Measurements from ENCODE around the gene PPARG.

The PPARG gene

DNA sequence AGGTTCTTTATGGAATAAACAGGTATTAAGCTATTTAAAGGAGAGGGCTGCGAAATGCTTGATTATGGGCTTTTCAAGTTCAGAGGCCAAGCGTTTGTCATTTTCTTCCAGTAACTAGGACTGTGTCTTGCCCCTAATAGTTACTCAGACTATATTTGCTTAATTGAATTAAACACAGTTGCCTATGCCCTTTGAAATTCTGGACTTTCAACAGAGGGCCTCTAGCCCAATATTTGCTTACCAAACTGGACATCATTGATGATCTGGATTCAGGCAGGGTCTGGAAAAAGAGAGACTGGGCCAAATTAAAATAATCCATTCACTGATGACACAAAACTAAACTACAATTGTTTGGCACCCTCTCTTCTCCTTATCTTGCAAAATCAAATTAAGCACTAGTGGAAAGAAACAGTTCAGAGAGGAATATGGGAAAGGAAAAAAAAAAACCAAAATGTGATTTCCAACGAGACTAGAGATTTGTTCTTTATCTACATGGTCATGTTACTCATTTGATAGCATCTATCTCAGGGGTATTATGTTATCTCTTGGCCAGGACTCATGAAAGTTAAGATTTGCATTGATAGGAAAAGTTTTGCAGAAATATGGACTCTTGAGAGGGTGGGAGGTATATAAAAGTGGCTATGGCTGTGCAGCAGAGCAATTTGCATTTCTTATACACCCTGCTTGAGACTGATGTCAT lies 120.3 kb downstream of the PPARG start:
- POLR2A ChIA-PET = no interaction called here
- DNase-seq (ENCODE audit: extremely low spot score) = no peak
- no peak for TF ChIP-seq TARDBP (IDR thresholded peaks at IDR 0.05)
- TF ChIP-seq ZNF384 (IDR thresholded peaks at IDR 0.05) = no peak
- TF ChIP-seq L3MBTL2 (conservative IDR thresholded peaks at IDR 0.05) = no peak
- no peak for TF ChIP-seq ELF4 (IDR thresholded peaks at IDR 0.05)
- TF ChIP-seq NFRKB (IDR thresholded peaks at IDR 0.05) = no peak
- TF ChIP-seq FOXM1 (IDR thresholded peaks at IDR 0.05; ENCODE audit: borderline replicate concordance) = no peak
- no peak for TF ChIP-seq FOXK2 (IDR thresholded peaks at IDR 0.05)
- CTCF ChIA-PET = no interaction called here

DNA sequence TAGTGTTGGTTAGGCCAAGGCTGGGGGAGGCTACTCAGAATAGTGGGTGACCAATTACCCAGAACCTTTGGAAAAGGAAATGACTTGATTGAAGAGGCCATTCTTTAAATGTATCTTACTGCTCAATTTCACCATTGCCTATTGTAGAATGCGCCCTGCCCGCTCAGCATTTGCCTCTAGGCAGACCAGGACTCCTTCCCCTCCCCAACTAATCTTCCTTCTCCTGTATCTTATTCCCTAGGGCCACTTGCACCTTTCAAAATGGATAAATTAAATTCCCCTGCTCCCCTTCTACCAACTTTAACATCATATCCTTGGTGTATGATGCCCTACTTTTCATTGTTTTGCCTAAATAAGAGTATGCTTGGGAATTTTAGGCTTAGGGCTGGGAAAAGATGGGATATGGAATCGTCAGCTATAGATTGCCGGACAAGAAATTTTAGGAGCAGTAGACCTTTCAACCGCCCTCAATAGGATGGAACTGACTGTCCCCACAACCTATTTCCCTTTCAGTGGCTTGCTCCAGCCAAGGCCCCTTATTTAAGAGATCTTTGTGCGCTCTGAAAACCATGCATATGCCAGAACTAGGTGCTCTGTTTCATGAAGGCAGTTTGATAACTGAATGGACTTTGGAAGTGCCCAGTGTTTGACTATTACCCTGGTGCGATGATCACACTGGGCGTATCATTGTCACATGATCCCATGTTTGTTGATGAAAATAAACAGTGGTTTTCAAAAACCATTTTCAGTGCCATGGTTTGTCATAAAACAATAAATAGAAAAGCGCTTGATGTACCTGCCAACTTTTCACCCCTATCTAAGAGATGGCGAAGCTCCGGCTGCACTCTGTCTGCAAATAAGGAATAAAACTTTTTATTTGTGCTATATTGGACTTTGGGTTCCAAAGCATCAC lies 121.1 kb downstream of the PPARG start:
- POLR2A ChIA-PET = no interaction called here
- CTCF ChIA-PET = no interaction called here

DNA sequence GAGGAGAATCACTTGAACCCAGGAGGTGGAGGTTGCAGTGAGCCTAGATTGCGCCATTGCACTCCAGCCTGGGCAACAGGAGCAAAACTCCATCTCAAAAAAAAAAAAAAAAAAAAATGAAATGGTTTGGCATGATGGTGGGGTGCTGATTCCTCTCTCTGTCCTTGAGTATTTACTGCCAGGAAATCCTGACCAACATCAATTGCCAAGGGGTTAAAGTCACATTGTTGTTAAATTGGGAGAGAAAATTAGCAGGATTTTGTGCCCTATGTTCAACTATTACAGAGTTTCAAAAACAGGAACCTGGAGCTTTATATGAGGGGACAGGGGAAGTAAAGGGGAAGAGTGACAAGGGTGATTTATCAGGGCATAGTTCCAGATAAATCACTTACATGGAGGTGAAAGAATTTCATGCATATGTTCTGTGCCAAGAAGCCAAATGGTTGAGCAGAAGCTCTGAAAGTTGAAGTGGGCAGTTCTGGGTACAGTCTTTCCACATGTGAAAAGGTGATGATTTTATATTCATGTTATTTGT lies 124.9 kb downstream of the PPARG start:
- ChIA-PET POLR2A (no interaction called here), CTCF (no interaction called here)
- DNase-seq (ENCODE audit: extremely low spot score) = no peak
- TF ChIP-seq L3MBTL2 (conservative IDR thresholded peaks at IDR 0.05) = no peak

More for the DNA sequence above, 121.1 kb downstream of the PPARG start:
- DNase-seq (ENCODE audit: extremely low spot score) = no peak
- no peak for TF ChIP-seq SUZ12 (IDR thresholded peaks at IDR 0.05)
- TF ChIP-seq BHLHE40 (IDR thresholded peaks at IDR 0.05; ENCODE audit: borderline replicate concordance) = no peak
- TF ChIP-seq SP1 (IDR thresholded peaks at IDR 0.05) = no peak
- no peak for TF ChIP-seq TARDBP (IDR thresholded peaks at IDR 0.05)
- TF ChIP-seq FOXK2 (IDR thresholded peaks at IDR 0.05) = no peak
- TF ChIP-seq PKNOX1 (IDR thresholded peaks at IDR 0.05) = no peak
- no peak for TF ChIP-seq ELF4 (IDR thresholded peaks at IDR 0.05)
- TF ChIP-seq HDGF (IDR thresholded peaks at IDR 0.05; ENCODE audit: borderline replicate concordance) = no peak
- no peak for TF ChIP-seq CTBP1 (IDR thresholded peaks at IDR 0.05; ENCODE audit: borderline replicate concordance)
- no peak for TF ChIP-seq FOXM1 (IDR thresholded peaks at IDR 0.05; ENCODE audit: borderline replicate concordance)
- TF ChIP-seq NFRKB (IDR thresholded peaks at IDR 0.05) = no peak
- TF ChIP-seq FOXA1 (IDR thresholded peaks at IDR 0.05) = no peak
- no peak for TF ChIP-seq ARNT (IDR thresholded peaks at IDR 0.05)
- no peak for TF ChIP-seq L3MBTL2 (conservative IDR thresholded peaks at IDR 0.05)
- no peak for TF ChIP-seq ZNF384 (IDR thresholded peaks at IDR 0.05)
- TF ChIP-seq LEF1 (IDR thresholded peaks at IDR 0.05; ENCODE audit: borderline replicate concordance) = no peak

GRCh38 chr3:12415014-12415680 lies 126.3 kb downstream of the PPARG start:
- no peak for DNase-seq (ENCODE audit: extremely low spot score)
- CTCF ChIA-PET = no interaction called here
- POLR2A ChIA-PET = no interaction called here

GRCh38 chr3:12416731-12417130 lies 127.9 kb downstream of the PPARG start:
- TF ChIP-seq SUZ12 (IDR thresholded peaks at IDR 0.05) (peak; percentile 100), NFRKB (IDR thresholded peaks at IDR 0.05) (peak; percentile 100), FOXK2 (IDR thresholded peaks at IDR 0.05) (peak; percentile 100), CTBP1 (IDR thresholded peaks at IDR 0.05; ENCODE audit: borderline replicate concordance) (no peak), BHLHE40 (IDR thresholded peaks at IDR 0.05; ENCODE audit: borderline replicate concordance) (peak; percentile 100)
- POLR2A ChIA-PET = no interaction called here
- no peak for DNase-seq (ENCODE audit: extremely low spot score)
- CTCF ChIA-PET = no interaction called here

More at GRCh38 chr3:12415014-12415680, 126.3 kb downstream of the PPARG start:
- TF ChIP-seq ARNT (IDR thresholded peaks at IDR 0.05) (no peak), FOXM1 (IDR thresholded peaks at IDR 0.05; ENCODE audit: borderline replicate concordance) (no peak), SP1 (IDR thresholded peaks at IDR 0.05) (no peak), SUZ12 (IDR thresholded peaks at IDR 0.05) (no peak), ELF4 (IDR thresholded peaks at IDR 0.05) (no peak), CTBP1 (IDR thresholded peaks at IDR 0.05; ENCODE audit: borderline replicate concordance) (no peak), NFRKB (IDR thresholded peaks at IDR 0.05) (no peak), L3MBTL2 (conservative IDR thresholded peaks at IDR 0.05) (no peak), ZNF384 (IDR thresholded peaks at IDR 0.05) (no peak), BHLHE40 (IDR thresholded peaks at IDR 0.05; ENCODE audit: borderline replicate concordance) (no peak), LEF1 (IDR thresholded peaks at IDR 0.05; ENCODE audit: borderline replicate concordance) (no peak)

- no peak for DNase-seq (ENCODE audit: extremely low spot score)
- CTCF ChIA-PET = no interaction called here
- POLR2A ChIA-PET = no interaction called here
- TF ChIP-seq LEF1 (IDR thresholded peaks at IDR 0.05; ENCODE audit: borderline replicate concordance) (no peak), HDGF (IDR thresholded peaks at IDR 0.05; ENCODE audit: borderline replicate concordance) (no peak), FOXM1 (IDR thresholded peaks at IDR 0.05; ENCODE audit: borderline replicate concordance) (no peak), FOXK2 (IDR thresholded peaks at IDR 0.05) (no peak), PKNOX1 (IDR thresholded peaks at IDR 0.05) (no peak), SP1 (IDR thresholded peaks at IDR 0.05) (no peak), NFRKB (IDR thresholded peaks at IDR 0.05) (no peak), FOXA1 (IDR thresholded peaks at IDR 0.05) (no peak), SUZ12 (IDR thresholded peaks at IDR 0.05) (no peak), ELF4 (IDR thresholded peaks at IDR 0.05) (no peak), CTBP1 (IDR thresholded peaks at IDR 0.05; ENCODE audit: borderline replicate concordance) (no peak), L3MBTL2 (conservative IDR thresholded peaks at IDR 0.05) (no peak), TARDBP (IDR thresholded peaks at IDR 0.05) (no peak), ZNF384 (IDR thresholded peaks at IDR 0.05) (no peak), BHLHE40 (IDR thresholded peaks at IDR 0.05; ENCODE audit: borderline replicate concordance) (no peak), ARNT (IDR thresholded peaks at IDR 0.05) (no peak)
Observed at GRCh38 chr3:12420393-12420792, 131.5 kb downstream of the PPARG start.

All from HEK293T (cell line).